CD4-positive, alpha-beta T cell treated with Interleukin-1 beta for 1 hour (primary cell): Measurements from ENCODE around the gene PRKAG1.

Experiments used
- DNase-seq, 2 donors: peaks; one replicate each; pipeline ENCODE4 v3.0.0-alpha.2; 2020 to 2022

Gene PRKAG1

DNA sequence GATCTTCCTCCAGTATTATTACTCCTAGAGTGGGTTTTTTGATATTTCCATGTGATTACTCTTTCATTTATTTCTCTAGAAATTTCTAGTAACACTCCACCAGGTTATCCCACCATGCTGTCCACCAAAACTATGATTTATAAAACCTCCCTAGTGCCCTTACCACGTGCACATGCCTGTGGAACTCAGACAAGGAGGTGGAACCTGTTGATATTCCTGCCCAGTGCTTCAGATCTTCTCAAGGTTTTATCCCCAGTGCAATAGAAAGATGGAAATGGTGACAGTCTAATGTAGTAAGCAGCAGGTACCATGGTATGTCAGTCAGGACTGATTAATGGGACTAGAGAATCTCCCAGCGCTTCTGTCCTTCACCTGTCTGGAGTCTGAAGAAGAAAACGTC is 57.7 kb downstream of the PRKAG1 start:
- DNase-seq = no peak

DNA sequence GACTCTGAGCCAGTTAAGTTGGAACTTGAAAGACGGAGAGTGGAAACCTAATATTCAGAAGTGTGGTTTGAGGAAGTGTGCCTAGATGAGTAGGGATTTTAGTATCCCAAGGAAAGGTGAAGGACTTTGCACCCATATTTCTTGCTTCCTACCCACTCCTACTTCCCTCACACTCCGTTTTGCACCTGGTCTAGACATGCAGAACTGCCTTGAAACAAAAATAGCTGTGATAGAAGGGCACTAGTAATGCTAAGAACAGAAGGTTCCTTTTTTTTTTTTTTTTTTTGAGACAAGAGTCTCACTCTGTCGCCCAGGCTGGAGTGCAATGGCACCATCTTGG is 60.6 kb downstream of the PRKAG1 start:
- no peak for DNase-seq

DNA sequence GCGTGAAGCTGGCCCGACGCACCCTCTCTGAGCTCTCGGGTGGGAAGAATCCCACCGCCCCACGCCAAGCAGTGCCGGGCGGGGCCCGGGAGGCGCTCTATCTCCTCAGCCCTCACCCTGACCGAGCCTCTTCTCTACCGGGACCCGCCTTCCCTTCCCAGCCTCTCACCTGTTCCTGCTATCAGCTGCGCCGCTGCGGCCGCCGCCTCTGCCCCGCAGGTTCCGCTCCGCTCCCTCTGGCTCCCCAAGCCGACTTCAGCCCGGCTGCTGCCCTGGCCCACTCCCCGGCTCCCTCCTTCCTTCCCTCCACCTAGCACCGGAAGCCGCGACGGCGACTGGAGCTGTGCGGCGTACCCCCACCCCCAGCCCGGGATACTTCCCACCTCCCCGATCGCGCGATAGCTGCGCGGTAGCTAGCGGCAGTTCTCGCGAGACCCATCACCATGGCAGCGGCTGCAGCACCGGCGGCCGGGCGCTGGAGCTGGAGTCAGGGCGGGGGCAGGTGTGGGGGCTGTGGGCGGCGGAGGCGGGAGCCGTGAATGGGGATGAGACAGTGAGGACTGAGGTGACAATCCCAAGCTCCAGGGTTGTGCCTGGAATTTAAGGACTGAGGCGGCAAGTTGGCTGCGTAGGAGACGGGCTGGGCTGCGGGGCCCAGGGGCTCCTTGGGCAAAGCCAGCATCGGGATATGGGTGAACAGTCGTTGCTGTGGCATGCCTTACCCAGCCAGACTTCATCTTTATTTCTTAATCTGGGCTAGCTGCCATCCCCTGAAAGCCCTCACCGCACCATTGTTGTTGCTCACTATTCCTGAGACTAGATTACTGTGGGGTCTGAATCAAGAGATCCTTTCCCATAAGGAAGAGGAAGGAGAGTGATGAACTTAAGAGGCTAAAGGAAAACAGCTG is 61.2 kb downstream of the PRKAG1 start, which contains the start of gene ARF3:
ARF3 (minus strand) TSS at position 347 of the 908 bp plus-strand sequence. CDS start 16,392 bp downstream, outside the sequence.
- DNase-seq = peak; percentile 92

DNA sequence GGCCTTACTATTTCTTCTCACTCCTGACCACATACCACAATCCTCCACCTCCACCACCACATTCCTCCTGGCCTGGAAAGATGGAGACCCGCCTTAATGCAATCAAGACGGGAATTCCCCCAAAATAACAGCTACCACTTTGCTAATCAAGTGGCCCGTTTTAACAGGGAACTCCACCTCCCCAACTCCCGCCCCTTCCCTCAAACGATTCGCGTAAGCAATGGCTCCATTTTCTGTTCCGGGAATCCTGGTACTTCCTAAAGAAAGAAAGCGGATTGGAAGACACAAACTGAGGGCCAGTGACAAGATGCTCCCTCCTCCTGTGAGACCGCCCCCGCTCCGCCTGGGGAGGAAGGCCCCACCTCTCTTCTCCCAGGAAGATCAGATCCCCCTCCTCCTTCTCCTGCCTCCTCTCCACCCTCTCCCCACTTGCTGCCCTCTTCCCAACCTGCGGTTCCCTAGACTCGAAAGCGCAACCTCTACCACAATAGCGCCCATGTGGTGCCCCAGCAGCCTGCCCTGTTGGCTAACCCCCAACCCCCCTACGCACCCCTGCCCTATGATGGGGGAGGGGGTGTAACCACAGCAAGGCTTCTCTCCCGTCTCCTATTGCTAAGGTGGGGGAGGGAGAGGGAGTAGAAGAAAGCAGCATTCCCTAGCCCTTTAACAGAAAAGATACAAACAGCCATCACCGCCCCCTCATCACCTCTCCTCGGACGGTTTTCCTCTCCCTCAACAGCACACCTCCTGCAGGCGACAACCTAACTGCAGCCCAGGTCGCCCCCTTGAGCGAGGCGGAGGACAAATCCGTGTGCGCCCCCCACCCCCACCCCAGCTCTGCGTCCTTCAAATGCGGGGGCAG is 62.1 kb downstream of the PRKAG1 start:
- DNase-seq = peak; percentile 24 to 39

DNA sequence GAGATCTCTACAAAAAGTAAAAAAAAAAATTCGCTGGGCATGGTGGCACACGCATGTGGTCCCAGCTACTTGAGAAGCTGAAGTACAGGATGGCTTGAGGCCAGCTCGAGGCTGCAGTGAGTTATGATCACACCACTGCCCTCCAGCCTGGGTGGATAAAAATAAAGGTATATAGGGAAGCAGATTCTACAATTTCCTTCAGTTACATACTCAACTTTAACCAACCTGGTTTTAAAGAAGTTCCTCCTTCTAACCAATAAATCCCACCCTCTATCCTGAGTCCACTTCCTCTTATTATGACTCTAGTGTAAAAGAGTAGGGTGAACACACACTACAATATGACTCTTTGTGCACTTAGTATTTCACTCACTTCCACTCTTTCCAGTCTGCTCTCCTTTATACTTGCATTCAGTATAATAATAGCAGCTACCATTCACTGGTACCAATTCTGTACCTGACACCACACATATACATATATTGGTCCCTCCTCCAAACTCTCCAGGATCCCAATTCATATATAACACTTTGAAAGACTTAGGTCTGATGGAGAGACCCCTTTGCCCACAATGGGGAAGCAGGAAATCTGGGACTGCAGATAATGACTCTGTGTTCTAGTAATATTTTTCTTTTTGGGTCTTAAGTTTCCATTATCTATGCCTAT is 63.6 kb downstream of the PRKAG1 start:
- no peak for DNase-seq

DNA sequence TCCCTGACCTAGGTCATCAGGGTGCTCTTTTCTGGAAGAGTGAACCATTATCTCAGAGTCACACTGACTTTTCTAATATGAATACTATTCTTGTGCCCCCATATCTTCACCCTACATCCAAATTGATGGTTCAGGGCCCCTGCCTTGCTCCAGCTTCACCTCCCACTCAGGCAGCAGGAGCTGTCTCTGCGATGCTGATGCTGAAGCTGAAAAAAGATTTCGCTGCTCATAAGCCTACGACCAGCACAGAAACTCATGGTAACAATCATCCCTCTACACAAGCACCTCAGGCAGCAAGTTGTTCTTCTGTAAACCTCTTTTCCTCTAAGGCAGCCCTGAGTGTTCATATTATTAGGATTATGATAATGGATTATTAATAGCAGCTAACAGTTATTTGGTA is 64.5 kb downstream of the PRKAG1 start:
- no peak for DNase-seq

DNA sequence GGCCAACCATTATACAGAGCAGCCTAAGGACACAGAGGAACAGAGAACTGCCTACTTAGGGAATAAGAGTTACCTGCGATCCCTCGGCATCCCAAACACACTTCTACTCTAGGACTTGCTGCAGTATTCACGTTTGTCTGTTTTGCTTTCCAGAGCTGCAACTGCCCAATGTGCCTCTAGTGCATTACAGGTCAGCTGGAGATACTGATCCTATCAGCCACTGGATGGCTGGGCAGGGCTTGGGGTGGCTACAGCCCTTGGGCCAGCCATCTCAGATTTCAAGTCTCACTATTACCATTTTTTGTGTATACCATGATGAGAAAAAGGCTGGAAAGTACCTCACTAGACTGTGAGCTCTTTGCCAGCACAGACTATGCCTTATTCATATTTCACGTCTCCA is 65.9 kb downstream of the PRKAG1 start:
- no peak for DNase-seq
